HG03439 (cell line): ENCODE measurements around the gene KIFC3.
"Not testable (repeated sequence)": the region's sequence is repeated elsewhere in the genome, so short reads cannot be mapped to it uniquely, and the experiment has no call there.

Experiments
- ATAC-seq: cut with Tn5 transposase; IDR thresholded peaks from one replicate; pipeline ENCODE4 v1.9.1; 2021; ENCODE audit warnings: mild to moderate bottlenecking, moderate library complexity; ENCODE audit not compliant: unreplicated experiment

Gene KIFC3

GRCh38 chr16:57728336-57729181 lies 73.7 kb downstream of the KIFC3 start:
- no peak for ATAC-seq

- no peak for ATAC-seq
Observed at GRCh38 chr16:57727610-57728009, 74.7 kb downstream of the KIFC3 start.

GRCh38 chr16:57726433-57726947 lies 75.8 kb downstream of the KIFC3 start:
- no peak for ATAC-seq

- no peak for ATAC-seq
Observed at GRCh38 chr16:57725976-57726375, 76.3 kb downstream of the KIFC3 start.

- ATAC-seq: no peak
Observed at GRCh38 chr16:57725554-57725953, 76.7 kb downstream of the KIFC3 start.

GRCh38 chr16:57725151-57725550 lies 77.1 kb downstream of the KIFC3 start:
- ATAC-seq: no peak

GRCh38 chr16:57724531-57724930 lies 77.8 kb downstream of the KIFC3 start:
- no peak for ATAC-seq

GRCh38 chr16:57723170-57723569 lies 79.1 kb downstream of the KIFC3 start:
- ATAC-seq: no peak

GRCh38 chr16:57722651-57723050 lies 79.6 kb downstream of the KIFC3 start:
- ATAC-seq: no peak

- ATAC-seq: no peak
Observed at GRCh38 chr16:57722210-57722499, 80.1 kb downstream of the KIFC3 start.

- ATAC-seq: no peak
Observed at GRCh38 chr16:57721356-57722209, 80.7 kb downstream of the KIFC3 start.

- ATAC-seq: no peak
Observed at GRCh38 chr16:57720142-57720575, 82.1 kb downstream of the KIFC3 start.

GRCh38 chr16:57714047-57714446 lies 88.2 kb downstream of the KIFC3 start:
- no peak for ATAC-seq

- no peak for ATAC-seq
Observed at GRCh38 chr16:57713596-57713995, 88.7 kb downstream of the KIFC3 start.

GRCh38 chr16:57712569-57712968 lies 89.7 kb downstream of the KIFC3 start:
- ATAC-seq: not testable (repeated sequence)

GRCh38 chr16:57711993-57712392 lies 90.3 kb downstream of the KIFC3 start:
- ATAC-seq: no peak

GRCh38 chr16:57711346-57711745 lies 90.9 kb downstream of the KIFC3 start:
- ATAC-seq: no peak

GRCh38 chr16:57709663-57710062 lies 92.6 kb downstream of the KIFC3 start:
- no peak for ATAC-seq
